GM21360 (cell line): ENCODE results near the gene NDUFS8.

ENCODE experiments used
- ATAC-seq: cut with Tn5 transposase; IDR thresholded peaks from one replicate; pipeline ENCODE4 v1.9.1; 2021; ENCODE audit warnings: mild to moderate bottlenecking, moderate library complexity; ENCODE audit not compliant: unreplicated experiment

Gene NDUFS8

GRCh38 chr11:68035266-68035876, 4.9 kb downstream of the NDUFS8 start:
- no peak for ATAC-seq

GRCh38 chr11:68036141-68036716, 5.7 kb downstream of the NDUFS8 start:
- ATAC-seq, result no peak

GRCh38 chr11:68036717-68037239, 6.3 kb downstream of the NDUFS8 start:
- no peak for ATAC-seq

GRCh38 chr11:68037411-68038225, 7.1 kb downstream of the NDUFS8 start:
- no peak for ATAC-seq

- no peak for ATAC-seq
Measured at GRCh38 chr11:68038226-68038717, 7.8 kb downstream of the NDUFS8 start.

- ATAC-seq, result no peak
Measured at GRCh38 chr11:68038718-68039525, 8.4 kb downstream of the NDUFS8 start, which contains the start of gene TCIRG1. Gene TCIRG1, plus strand, starts transcription at chr11:68039025. Its CDS starts 2,247 bp downstream, at chr11:68041272.

- ATAC-seq, result no peak
Measured at GRCh38 chr11:68039526-68040086, 9.1 kb downstream of the NDUFS8 start.

- no peak for ATAC-seq
Measured at GRCh38 chr11:68040101-68040956, 9.8 kb downstream of the NDUFS8 start.

GRCh38 chr11:68040957-68041591, 10.6 kb downstream of the NDUFS8 start:
- no peak for ATAC-seq

GRCh38 chr11:68041617-68042218, 11.2 kb downstream of the NDUFS8 start:
- ATAC-seq, result no peak

GRCh38 chr11:68042219-68043028, 11.9 kb downstream of the NDUFS8 start:
- no peak for ATAC-seq

GRCh38 chr11:68043029-68043348, 12.5 kb downstream of the NDUFS8 start:
- no peak for ATAC-seq

- ATAC-seq, result no peak
Measured at GRCh38 chr11:68043349-68044144, 13.1 kb downstream of the NDUFS8 start.

GRCh38 chr11:68044145-68044813, 13.8 kb downstream of the NDUFS8 start:
- ATAC-seq, result no peak

- no peak for ATAC-seq
Measured at GRCh38 chr11:68044898-68045351, 14.4 kb downstream of the NDUFS8 start.
